IMR-90 (cell line): ENCODE data around the gene USP35. TPM values are rescaled to one million over a fixed set of nuclear protein-coding genes. Genes with fewer than 3 reads are reported as not detected.

Experiments
- ATAC-seq: fragments of 200-7000 bp; cut with Tn5 transposase; 2 replicates; pipeline ENCODE4 v1.9.1; 2020; ENCODE audit warnings: low read depth, mild to moderate bottlenecking, moderate library complexity
- BruUV-seq: library from RNA; stranded (reverse); fragments of 400-500 nt; replicated peaks from 2 replicates; lab custom pipeline; 2021; lab: Mats Ljungman, UMichigan
- CTCF ChIA-PET: fragments of 300-600 bp; formaldehyde crosslinking; extraction: SDS; loops from one replicate; lab custom pipeline; 2021; ENCODE audit warnings: antibody characterized with exemption; lab: Yijun Ruan, JAX
- POLR2A ChIA-PET: fragments of 300-600 bp; sonication (Branson Sonifier 250); formaldehyde crosslinking; loops from one replicate; lab custom pipeline; 2022; ENCODE audit warnings: antibody characterized with exemption; ENCODE audit not compliant: unreplicated experiment; lab: Charles Lee
- DNase-seq: peaks from one replicate; pipeline ENCODE4 v3.0.0; 2013
- H2AFZ ChIP-seq: replicated peaks from 2 replicates; pipeline ENCODE3; 2013; ENCODE audit warnings: low read length, mild to moderate bottlenecking; ENCODE audit not compliant: poor library complexity
- H2AK5ac ChIP-seq: 2 replicates; pipeline ENCODE4 v1.6.1; 2013; ENCODE audit warnings: low read depth, low read length, inconsistent platforms
- H2AK9ac ChIP-seq: replicated peaks from 2 replicates; pipeline ENCODE3; 2013; ENCODE audit warnings: mild to moderate bottlenecking, low read depth, low read length, moderate library complexity; ENCODE audit not compliant: poor library complexity
- H2BK120ac ChIP-seq: 2 replicates; pipeline ENCODE4 v1.6.1; 2013; ENCODE audit warnings: low read depth, low read length, inconsistent platforms
- H2BK15ac ChIP-seq: 3 replicates; pipeline ENCODE4 v1.6.1; 2013; ENCODE audit warnings: low read depth, low read length, inconsistent platforms
- H2BK20ac ChIP-seq: 2 replicates; pipeline ENCODE4 v1.6.1; 2013; ENCODE audit warnings: low read depth, mild to moderate bottlenecking, inconsistent platforms, low read length, moderate library complexity
- H2BK5ac ChIP-seq: 2 replicates; pipeline ENCODE4 v1.6.1; 2013; ENCODE audit warnings: mild to moderate bottlenecking, low read depth, low read length, inconsistent platforms; ENCODE audit not compliant: poor library complexity, severe bottlenecking
- H3K14ac ChIP-seq: replicated peaks from 2 replicates; pipeline ENCODE4 v1.6.1; 2013; ENCODE audit warnings: low read depth, low read length, inconsistent platforms
- H3K18ac ChIP-seq: 2 replicates; pipeline ENCODE4 v1.6.1; 2013; ENCODE audit warnings: low read depth, low read length, control low read depth
- H3K23ac ChIP-seq: 2 replicates; pipeline ENCODE4 v1.6.1; 2013; ENCODE audit warnings: low read depth, low read length, inconsistent platforms
- H3K27ac ChIP-seq: 2 replicates; pipeline ENCODE4 v1.5.1; 2013; ENCODE audit warnings: mild to moderate bottlenecking, control low read depth, low read length; ENCODE audit not compliant: insufficient read depth
- H3K27me3 ChIP-seq: 2 replicates; pipeline ENCODE4 v1.6.1; 2013; ENCODE audit warnings: low read length; ENCODE audit not compliant: control insufficient read depth, insufficient read depth
- H3K36me3 ChIP-seq: 2 replicates; pipeline ENCODE4 v1.6.1; 2013; ENCODE audit warnings: low read length, mixed read lengths; ENCODE audit not compliant: control insufficient read depth, insufficient read depth
- H3K4ac ChIP-seq: 2 replicates; pipeline ENCODE4 v1.6.1; 2013; ENCODE audit warnings: low read depth, low read length, inconsistent platforms
- H3K4me1 ChIP-seq: 2 replicates; pipeline ENCODE4 v1.6.1; 2013; ENCODE audit warnings: low read length, mixed read lengths; ENCODE audit not compliant: control insufficient read depth, insufficient read depth
- H3K4me2 ChIP-seq: 2 replicates; pipeline ENCODE4 v1.6.1; 2013; ENCODE audit warnings: low read depth, mild to moderate bottlenecking, control low read depth, low read length, moderate library complexity
- H3K4me3 ChIP-seq: 2 replicates; pipeline ENCODE4 v1.5.1; 2013; ENCODE audit warnings: low read depth, mild to moderate bottlenecking, control low read depth, low read length, moderate library complexity; ENCODE audit not compliant: insufficient read depth
- H3K56ac ChIP-seq: 2 replicates; pipeline ENCODE4 v1.6.1; 2013; ENCODE audit warnings: low read length, inconsistent platforms; ENCODE audit not compliant: insufficient read depth; ENCODE audit errors: extremely low read depth
- H3K79me1 ChIP-seq, 2 experiments: 2 replicates each; pipeline ENCODE4 v1.6.1; 2013; ENCODE audit warnings: low read length in 2 of 2, inconsistent platforms in 1 of 2, low read depth in 1 of 2
- H3K9ac ChIP-seq: 2 replicates; pipeline ENCODE4 v1.6.1; 2013; ENCODE audit warnings: low read depth, low read length, control low read depth
- H3K9me1 ChIP-seq: 2 replicates; pipeline ENCODE4 v1.6.1; 2013; ENCODE audit warnings: low read length, inconsistent platforms; ENCODE audit not compliant: insufficient read depth
- H3K9me3 ChIP-seq: 2 replicates; pipeline ENCODE4 v1.6.1; 2013; ENCODE audit warnings: low read length; ENCODE audit not compliant: control insufficient read depth, insufficient read depth
- H4K20me1 ChIP-seq: 2 replicates; pipeline ENCODE4 v1.6.1; 2013; ENCODE audit warnings: low read length, inconsistent platforms; ENCODE audit not compliant: insufficient read depth
- H4K5ac ChIP-seq: 2 replicates; pipeline ENCODE4 v1.6.1; 2013; ENCODE audit warnings: mild to moderate bottlenecking, low read depth, low read length, control low read depth
- H4K8ac ChIP-seq, 2 experiments: 2 replicates each; pipeline ENCODE4 v1.6.1; 2013; ENCODE audit warnings: low read depth in 2 of 2, low read length in 2 of 2, control low read depth in 1 of 2, inconsistent platforms in 1 of 2
- H4K91ac ChIP-seq: 2 replicates; pipeline ENCODE4 v1.6.1; 2013; ENCODE audit warnings: low read depth, low read length, inconsistent platforms; ENCODE audit not compliant: insufficient read depth
- BHLHE40 ChIP-seq: fragments of 150-350 bp; IDR thresholded peaks from 2 replicates; pipeline ENCODE4 v1.6.1; 2016; ENCODE audit warnings: mild to moderate bottlenecking, low read depth, low read length
- CEBPB ChIP-seq: IDR thresholded peaks from 2 replicates; pipeline ENCODE4 v1.6.1; 2012; ENCODE audit warnings: low read depth, low read length, improper control_type of control experiment
- CHD1 ChIP-seq: IDR thresholded peaks from 2 replicates; pipeline ENCODE4 v1.6.1; 2012; ENCODE audit warnings: low read depth, low read length, improper control_type of control experiment
- ELK1 ChIP-seq: fragments of 150-350 bp; IDR thresholded peaks from 2 replicates; pipeline ENCODE4 v1.6.1; 2016; ENCODE audit warnings: low read depth, mild to moderate bottlenecking, low read length, moderate library complexity, borderline replicate concordance
- FOS ChIP-seq: fragments of 150-350 bp; IDR thresholded peaks from 2 replicates; pipeline ENCODE4 v1.6.1; 2016; ENCODE audit warnings: low read depth, low read length
- MAFK ChIP-seq: IDR thresholded peaks from 2 replicates; pipeline ENCODE4 v1.6.1; 2012; ENCODE audit warnings: low read depth, low read length, improper control_type of control experiment
- MAZ ChIP-seq: IDR thresholded peaks from 2 replicates; pipeline ENCODE4 v1.6.1; 2012; ENCODE audit warnings: low read depth, mild to moderate bottlenecking, low read length, improper control_type of control experiment, moderate library complexity, borderline replicate concordance
- MXI1 ChIP-seq: IDR thresholded peaks from 2 replicates; pipeline ENCODE4 v1.6.1; 2012; ENCODE audit warnings: low read depth, mild to moderate bottlenecking, low read length, moderate library complexity, borderline replicate concordance
- NFE2L2 ChIP-seq: fragments of 150-350 bp; IDR thresholded peaks from 2 replicates; pipeline ENCODE4 v1.6.1; 2016; ENCODE audit warnings: low read depth, mild to moderate bottlenecking, low read length
- POLR2A ChIP-seq: IDR thresholded peaks from 2 replicates; pipeline ENCODE4 v1.6.1; 2012; ENCODE audit warnings: mild to moderate bottlenecking, low read depth, low read length
- RAD21 ChIP-seq: IDR thresholded peaks from 2 replicates; pipeline ENCODE4 v1.6.1; 2012; ENCODE audit warnings: low read length, improper control_type of control experiment
- RCOR1 ChIP-seq: IDR thresholded peaks from 2 replicates; pipeline ENCODE4 v1.6.1; 2012; ENCODE audit warnings: mild to moderate bottlenecking, low read length, improper control_type of control experiment; ENCODE audit not compliant: insufficient replicate concordance
- RFX5 ChIP-seq: IDR thresholded peaks from 2 replicates; pipeline ENCODE4 v1.8.0; 2012; ENCODE audit warnings: low read depth, mild to moderate bottlenecking, low read length, moderate library complexity
- SMC3 ChIP-seq: fragments of 150-350 bp; IDR thresholded peaks from 2 replicates; pipeline ENCODE4 v1.6.1; 2016; ENCODE audit warnings: low read depth, mild to moderate bottlenecking, antibody characterized with exemption, low read length, moderate library complexity
- WGBS, 2 experiments: methylation state at CpG; one replicate each; pipeline versions ENCODE4 v1.1.5 to v1.1.7; 2013; ENCODE audit warnings: missing lambda C conversion rate in 2 of 2; ENCODE audit not compliant: insufficient read length in 1 of 2; ENCODE audit errors: extremely low coverage in 2 of 2; 5-methylcytosine and 5-hydroxymethylcytosine counted together
- dilution Hi-C: fragments of 300-500 bp; cut with HindIII; formaldehyde crosslinking; loops from one replicate; pipeline ENCODE4 v1.14.3; 2018; ENCODE audit warnings: low sequenced_read_pairs; ENCODE audit not compliant: unreplicated experiment
- in situ Hi-C: fragments of 300-500 bp; cut with MboI; formaldehyde crosslinking; loops from 3 replicates; pipeline ENCODE4 v1.14.3; 2019; ENCODE audit warnings: low sequenced_read_pairs, inconsistent platforms, mixed read lengths
- intact Hi-C: fragments of 100-400 bp; cut with micrococcal nuclease; formaldehyde crosslinking; loops from 2 replicates; pipeline ENCODE4 v1.10.0; 2022
- polyA plus RNA-seq, 3 experiments: library from polyadenylated mRNA; depleted of rRNA; stranded (reverse); fragments of >200 nt; gene quantifications; 2 replicates each; pipeline ENCODE4 v1.2.3, GENCODE V29; 2012; ENCODE audit warnings: low replicate concordance in 1 of 3
- total RNA-seq: library from RNA; depleted of rRNA; stranded (reverse); fragments of >200 nt; gene quantifications from 2 replicates; pipeline ENCODE4 v1.2.3, GENCODE V29; 2012
- TF ChIP-seq, protein P1 (sequence below): conservative IDR thresholded peaks from 2 replicates; pipeline ENCODE4 v1.5.1; 2012; ENCODE audit warnings: mild to moderate bottlenecking, low read depth, low read length, improper control_type of control experiment
- TF ChIP-seq, protein P2 (sequence below): fragments of 150-350 bp; IDR thresholded peaks from 2 replicates; pipeline ENCODE4 v1.6.1; 2017; ENCODE audit warnings: mild to moderate bottlenecking, antibody characterized with exemption, low read length, low read depth

Gene USP35
- total and polyA plus RNA-seq, 2 of the 4 experiments (the other 2 are of a cell fraction), result 2.7 to 11.3 TPM

DNA sequence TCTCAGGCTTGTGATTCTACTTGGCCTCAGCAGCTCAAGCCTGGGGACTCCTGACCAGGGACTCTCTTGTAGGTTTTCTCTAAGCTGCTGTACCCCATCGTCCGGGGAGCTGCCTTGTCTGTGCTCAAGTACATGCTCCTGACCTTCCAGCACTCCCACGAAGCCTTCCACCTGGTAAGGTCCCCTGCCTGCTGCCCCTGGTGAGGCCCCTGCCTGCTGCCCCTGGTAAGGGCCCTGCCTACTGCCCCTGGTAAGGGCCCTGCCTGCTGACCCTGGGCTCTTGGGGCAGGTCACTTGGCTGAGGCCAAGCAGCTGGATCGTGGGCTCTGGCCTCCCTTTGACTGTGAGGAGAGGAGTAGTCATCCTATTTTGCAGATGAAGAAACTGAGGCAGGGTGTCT lies 11.3 kb downstream of the USP35 start:
- no peak overlapping the region for H2AK5ac ChIP-seq
- no peak overlapping the region for H2AFZ ChIP-seq
- no peaks in the 10 kb centered on the region for H3K4me1 ChIP-seq
- no peak for TF ChIP-seq RFX5
- TF ChIP-seq CHD1, result no peak
- TF ChIP-seq MAFK, result no peak
- TF ChIP-seq POLR2A, result no peak
- TF ChIP-seq ELK1, result no peak
- TF ChIP-seq, protein P1, sequence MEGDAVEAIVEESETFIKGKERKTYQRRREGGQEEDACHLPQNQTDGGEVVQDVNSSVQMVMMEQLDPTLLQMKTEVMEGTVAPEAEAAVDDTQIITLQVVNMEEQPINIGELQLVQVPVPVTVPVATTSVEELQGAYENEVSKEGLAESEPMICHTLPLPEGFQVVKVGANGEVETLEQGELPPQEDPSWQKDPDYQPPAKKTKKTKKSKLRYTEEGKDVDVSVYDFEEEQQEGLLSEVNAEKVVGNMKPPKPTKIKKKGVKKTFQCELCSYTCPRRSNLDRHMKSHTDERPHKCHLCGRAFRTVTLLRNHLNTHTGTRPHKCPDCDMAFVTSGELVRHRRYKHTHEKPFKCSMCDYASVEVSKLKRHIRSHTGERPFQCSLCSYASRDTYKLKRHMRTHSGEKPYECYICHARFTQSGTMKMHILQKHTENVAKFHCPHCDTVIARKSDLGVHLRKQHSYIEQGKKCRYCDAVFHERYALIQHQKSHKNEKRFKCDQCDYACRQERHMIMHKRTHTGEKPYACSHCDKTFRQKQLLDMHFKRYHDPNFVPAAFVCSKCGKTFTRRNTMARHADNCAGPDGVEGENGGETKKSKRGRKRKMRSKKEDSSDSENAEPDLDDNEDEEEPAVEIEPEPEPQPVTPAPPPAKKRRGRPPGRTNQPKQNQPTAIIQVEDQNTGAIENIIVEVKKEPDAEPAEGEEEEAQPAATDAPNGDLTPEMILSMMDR, result no peak
- TF ChIP-seq, protein P2, sequence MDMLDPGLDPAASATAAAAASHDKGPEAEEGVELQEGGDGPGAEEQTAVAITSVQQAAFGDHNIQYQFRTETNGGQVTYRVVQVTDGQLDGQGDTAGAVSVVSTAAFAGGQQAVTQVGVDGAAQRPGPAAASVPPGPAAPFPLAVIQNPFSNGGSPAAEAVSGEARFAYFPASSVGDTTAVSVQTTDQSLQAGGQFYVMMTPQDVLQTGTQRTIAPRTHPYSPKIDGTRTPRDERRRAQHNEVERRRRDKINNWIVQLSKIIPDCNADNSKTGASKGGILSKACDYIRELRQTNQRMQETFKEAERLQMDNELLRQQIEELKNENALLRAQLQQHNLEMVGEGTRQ, result no peak
- no peak for TF ChIP-seq BHLHE40
- TF ChIP-seq FOS, result no peak
- TF ChIP-seq RAD21, result no peak
- no peak for TF ChIP-seq CEBPB
- no peak for TF ChIP-seq MAZ
- no peak for TF ChIP-seq SMC3
- no peak for TF ChIP-seq RCOR1
- no peak for TF ChIP-seq NFE2L2
- no peak for TF ChIP-seq MXI1
- H3K27me3 ChIP-seq, result no peaks in the 10 kb centered on the region
- dilution Hi-C loops (no loop called here), intact Hi-C loops (no loop called here), in situ Hi-C loops (no loop called here)
- no peak overlapping the region for H3K9ac ChIP-seq
- no peak overlapping the region for H4K8ac ChIP-seq
- no peak for DNase-seq
- H2BK5ac ChIP-seq, result no peak overlapping the region
- H2BK15ac ChIP-seq, result no peak overlapping the region
- H3K79me1 ChIP-seq, result peaks cover 25 to 56% of the 10 kb centered on the region in 2 experiments
- POLR2A ChIA-PET, result no interaction called here
- WGBS, 2 experiments, result 88% methylated on average over 3 of the region's 4 CpGs; no CpG with 5 or more reads in 1 of the 2 experiments
- H3K4me3 ChIP-seq, result no peak overlapping the region
- no peaks in the 10 kb centered on the region for H3K9me3 ChIP-seq
- H3K9me1 ChIP-seq, result no peaks in the 10 kb centered on the region; the same call in none of the 2 replicates
- no peak overlapping the region for H3K14ac ChIP-seq
- no peak overlapping the region for H3K18ac ChIP-seq
- no peak overlapping the region for H2BK20ac ChIP-seq
- CTCF ChIA-PET, result no interaction called here
- H4K5ac ChIP-seq, result no peak overlapping the region
- H3K56ac ChIP-seq, result no peak overlapping the region
- H3K23ac ChIP-seq, result no peak overlapping the region
- BruUV-seq, result no TSS peak
- H3K4me2 ChIP-seq, result no peak overlapping the region
- H3K27ac ChIP-seq, result no peak overlapping the region
- peaks cover 24% of the 10 kb centered on the region for H4K20me1 ChIP-seq
- H3K36me3 ChIP-seq, result peaks cover 48% of the 10 kb centered on the region
- ATAC-seq, result no peak
- H3K4ac ChIP-seq, result no peak overlapping the region
- H2AK9ac ChIP-seq, result no peak overlapping the region
- H4K91ac ChIP-seq, result no peak overlapping the region
- no peak overlapping the region for H2BK120ac ChIP-seq
